ENCODE data around the gene EPB42.

The EPB42 gene

DNA sequence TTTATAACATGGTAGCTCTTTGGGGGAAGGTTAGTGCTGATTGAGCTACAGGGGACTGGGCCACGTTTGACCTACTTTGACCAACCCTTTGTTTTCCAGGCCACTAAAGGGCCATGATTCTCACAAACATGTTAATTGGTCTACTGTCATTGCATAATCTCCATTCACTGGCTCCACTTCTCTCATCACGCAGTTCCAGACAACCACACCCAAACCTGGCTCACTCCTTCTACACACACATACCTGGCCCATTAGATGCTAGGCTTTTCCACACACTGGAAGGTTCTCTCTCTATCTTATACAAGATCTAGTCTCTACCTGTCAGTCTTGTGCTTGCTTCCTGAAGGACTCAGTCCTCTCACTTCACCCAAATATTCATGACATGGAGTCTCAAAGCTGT is 30.0 kb upstream of the EPB42 start:
- DNase-seq = no peak
- H3K4me1 ChIP-seq (ENCODE audit: insufficient read depth, low read length) = no peaks in the 10 kb centered on the region
- H3K36me3 ChIP-seq (ENCODE audit: insufficient read depth, low read length) = no peaks in the 10 kb centered on the region
- H3K27me3 ChIP-seq (ENCODE audit: insufficient read depth, low read length, poor library complexity) = peaks cover 8% of the 10 kb centered on the region
- H3K9ac ChIP-seq (ENCODE audit: low read depth, low read length) = no peak overlapping the region
- no peak overlapping the region for H2AFZ ChIP-seq (ENCODE audit: low read depth, low read length)
- H3K4me2 ChIP-seq (ENCODE audit: insufficient read depth, low read length) = no peak overlapping the region
- no peak overlapping the region for H3K27ac ChIP-seq (ENCODE audit: low read length)
- no peaks in the 10 kb centered on the region for H3K9me3 ChIP-seq (ENCODE audit: insufficient read depth, low read length, severe bottlenecking)
- no peaks in the 10 kb centered on the region for H3K79me2 ChIP-seq (ENCODE audit: insufficient read depth, low read length)
- TF ChIP-seq CTCF (IDR thresholded peaks at IDR 0.05; ENCODE audit: borderline replicate concordance, extremely low read depth, low read length, poor library complexity, severe bottlenecking) (no peak), EZH2 (IDR thresholded peaks at IDR 0.05; ENCODE audit: borderline replicate concordance, low read depth, low read length, severe bottlenecking) (no peak)
- no peaks in the 10 kb centered on the region for H4K20me1 ChIP-seq (ENCODE audit: insufficient read depth, low read length)
- H3K4me3 ChIP-seq (ENCODE audit: low read depth in 1 of 2, low read length in 2 of 2) = no peak overlapping the region
- no peak for ATAC-seq (ENCODE audit: insufficient read depth, low read depth)

- Histone ChIP-seq H3K9me3 (ENCODE audit: insufficient read depth, low read length, severe bottlenecking) (no peaks in the 10 kb centered on the region), H3K79me2 (ENCODE audit: insufficient read depth, low read length) (no peaks in the 10 kb centered on the region), H3K27me3 (ENCODE audit: insufficient read depth, low read length, poor library complexity) (peaks cover 13% of the 10 kb centered on the region), H3K4me3 (ENCODE audit: low read depth in 1 of 2, low read length in 2 of 2) (no peak overlapping the region), H3K4me1 (ENCODE audit: insufficient read depth, low read length) (no peaks in the 10 kb centered on the region), H2AFZ (ENCODE audit: low read depth, low read length) (no peak overlapping the region), H4K20me1 (ENCODE audit: insufficient read depth, low read length) (no peaks in the 10 kb centered on the region), H3K9ac (ENCODE audit: low read depth, low read length) (no peak overlapping the region), H3K36me3 (ENCODE audit: insufficient read depth, low read length) (no peaks in the 10 kb centered on the region), H3K4me2 (ENCODE audit: insufficient read depth, low read length) (no peak overlapping the region), H3K27ac (ENCODE audit: low read length) (no peak overlapping the region)
- no peak for ATAC-seq (ENCODE audit: insufficient read depth, low read depth)
- DNase-seq = no peak
- TF ChIP-seq CTCF (IDR thresholded peaks at IDR 0.05; ENCODE audit: borderline replicate concordance, extremely low read depth, low read length, poor library complexity, severe bottlenecking) (no peak), EZH2 (IDR thresholded peaks at IDR 0.05; ENCODE audit: borderline replicate concordance, low read depth, low read length, severe bottlenecking) (no peak)
Measured at GRCh38 chr15:43249699-43250203, 28.9 kb upstream of the EPB42 start.

DNA sequence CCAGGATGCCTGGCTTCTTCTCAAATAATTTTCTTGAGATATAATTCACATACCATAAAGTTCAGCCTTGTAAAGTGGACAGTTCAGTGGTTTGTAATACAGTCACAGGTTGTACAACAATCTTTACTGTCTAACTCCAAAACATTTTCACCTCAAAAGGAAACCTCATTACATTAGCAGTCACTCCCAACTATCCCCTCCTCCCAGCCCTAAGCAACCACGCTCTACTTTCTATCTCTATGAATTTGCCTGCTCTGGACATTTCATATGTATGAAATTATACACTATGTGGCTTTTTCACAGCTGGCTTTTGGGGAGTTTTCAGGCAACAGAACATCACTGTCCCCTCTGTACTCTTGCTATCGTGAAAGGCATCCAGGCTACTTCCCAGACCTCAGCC is 28.4 kb upstream of the EPB42 start:
- Histone ChIP-seq H3K27me3 (ENCODE audit: insufficient read depth, low read length, poor library complexity) (peaks cover 13% of the 10 kb centered on the region), H3K4me3 (ENCODE audit: low read depth in 1 of 2, low read length in 2 of 2) (no peak overlapping the region), H3K79me2 (ENCODE audit: insufficient read depth, low read length) (no peaks in the 10 kb centered on the region), H4K20me1 (ENCODE audit: insufficient read depth, low read length) (no peaks in the 10 kb centered on the region), H3K9ac (ENCODE audit: low read depth, low read length) (no peak overlapping the region), H3K9me3 (ENCODE audit: insufficient read depth, low read length, severe bottlenecking) (no peaks in the 10 kb centered on the region), H3K4me2 (ENCODE audit: insufficient read depth, low read length) (no peak overlapping the region), H3K36me3 (ENCODE audit: insufficient read depth, low read length) (no peaks in the 10 kb centered on the region), H3K27ac (ENCODE audit: low read length) (no peak overlapping the region), H3K4me1 (ENCODE audit: insufficient read depth, low read length) (no peaks in the 10 kb centered on the region), H2AFZ (ENCODE audit: low read depth, low read length) (no peak overlapping the region)
- DNase-seq (no peak), ATAC-seq (ENCODE audit: insufficient read depth, low read depth) (no peak)
- TF ChIP-seq EZH2 (IDR thresholded peaks at IDR 0.05; ENCODE audit: borderline replicate concordance, low read depth, low read length, severe bottlenecking) (no peak), CTCF (IDR thresholded peaks at IDR 0.05; ENCODE audit: borderline replicate concordance, extremely low read depth, low read length, poor library complexity, severe bottlenecking) (no peak)

Measured in DND-41 (cell line).